Measurements from ENCODE around the gene PRRG4.
"Not testable (repeated sequence)": the region's sequence is repeated elsewhere in the genome, so short reads cannot be mapped to it uniquely, and the experiment has no call there.

PRRG4 gene

GRCh38 chr11:32831221-32831620 is 1.5 kb downstream of the PRRG4 start:
- no peak for DNase-seq

- no peak for DNase-seq
Observed at GRCh38 chr11:32833921-32834320, 4.2 kb downstream of the PRRG4 start.

DNA sequence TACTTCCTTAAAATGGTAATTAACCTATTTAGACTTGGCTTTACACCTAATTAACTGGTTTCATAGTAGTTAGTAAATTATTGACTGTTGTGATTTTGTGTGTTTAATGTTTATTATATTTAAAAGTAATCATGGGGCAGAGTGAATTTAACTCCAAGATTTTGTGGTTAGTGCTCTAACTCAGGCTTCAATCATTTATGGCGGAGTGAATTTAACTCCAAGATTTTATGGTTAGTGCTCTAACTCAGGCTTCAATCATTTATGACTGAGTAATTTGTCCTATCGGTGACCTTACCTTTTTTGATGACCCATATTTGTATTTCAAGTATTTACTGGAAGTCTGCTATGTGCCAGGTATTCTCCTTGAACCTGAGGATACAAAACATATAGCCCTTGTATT is 7.2 kb downstream of the PRRG4 start:
- DNase-seq, result no peak

DNA sequence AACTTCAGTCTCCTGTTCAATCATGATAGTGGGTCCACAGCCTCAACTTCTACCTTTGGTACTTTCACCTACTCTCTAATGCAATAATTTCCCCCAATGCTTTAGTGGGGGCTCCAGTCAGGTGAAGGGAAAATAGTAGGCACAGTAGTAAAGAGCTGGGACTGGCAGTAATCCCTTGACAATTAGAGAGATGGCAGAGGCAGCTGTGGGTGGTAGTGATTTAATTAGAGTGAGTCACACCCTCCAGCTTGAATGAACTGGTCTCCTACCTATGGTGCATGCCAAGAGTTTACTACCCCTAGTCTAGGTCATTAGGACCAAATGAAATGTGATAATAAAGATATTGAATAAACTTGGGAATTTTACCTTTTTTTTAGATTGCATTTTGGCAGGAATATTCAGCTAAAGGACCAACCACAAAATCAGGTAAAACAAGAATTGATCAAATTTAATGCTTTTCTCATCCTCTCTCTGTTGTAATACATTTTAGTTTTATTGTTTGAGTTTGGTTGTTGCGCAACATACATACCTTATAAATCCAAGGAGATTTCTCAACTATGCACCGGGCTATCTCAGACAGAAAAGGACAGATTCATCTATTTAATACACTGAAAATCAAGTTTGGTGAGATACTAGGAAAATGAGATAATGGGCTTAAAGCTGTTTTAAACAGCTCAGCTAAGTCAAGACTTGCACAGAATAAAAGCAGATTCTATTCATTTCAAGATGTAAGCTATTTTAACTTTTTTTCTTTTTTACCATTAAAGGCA is 9.0 kb downstream of the PRRG4 start:
- DNase-seq, result no peak

DNA sequence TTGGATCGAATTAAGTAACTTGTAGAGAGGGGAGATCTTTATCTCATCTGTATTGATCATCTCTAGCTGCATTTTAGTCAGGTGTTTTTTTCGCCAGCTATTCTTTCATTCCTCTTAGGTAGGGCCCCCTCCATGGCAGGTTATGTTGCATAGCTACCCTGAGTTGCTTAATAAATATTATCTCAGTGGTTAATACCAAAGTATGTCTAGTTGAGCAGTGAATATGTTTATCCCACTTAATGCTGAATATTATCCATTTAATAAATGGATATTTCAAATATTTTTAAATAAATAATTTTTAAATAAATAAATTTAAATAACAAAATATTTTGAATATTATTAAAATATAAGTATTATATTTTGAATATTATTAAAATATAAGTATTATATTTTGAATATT is 9.6 kb downstream of the PRRG4 start:
- no peak for DNase-seq

GRCh38 chr11:32840587-32840986 is 10.9 kb downstream of the PRRG4 start:
- DNase-seq, result no peak

- no peak for DNase-seq
Observed at GRCh38 chr11:32843544-32843943, 13.8 kb downstream of the PRRG4 start.

- no peak for DNase-seq
Observed at GRCh38 chr11:32847511-32847910, 17.8 kb downstream of the PRRG4 start.

DNA sequence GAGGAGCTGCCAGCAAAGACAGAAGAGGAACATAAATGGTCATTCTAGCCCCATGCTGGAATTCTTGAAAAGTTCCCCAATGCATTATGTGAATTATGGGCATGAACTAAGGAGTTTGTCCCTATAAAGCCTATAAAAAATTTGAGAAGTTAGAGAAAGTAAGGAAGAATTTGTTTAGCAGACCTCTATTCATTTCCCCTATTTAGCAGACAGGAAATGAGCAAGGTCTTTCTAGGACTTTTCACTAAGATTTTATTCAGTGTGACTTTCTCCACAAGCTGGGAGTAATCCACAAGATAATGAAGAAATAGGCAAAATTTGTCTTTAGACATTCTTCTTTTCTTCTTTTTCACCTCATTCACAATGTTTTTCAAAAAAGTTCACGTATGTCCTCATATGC is 20.0 kb downstream of the PRRG4 start:
- no peak for DNase-seq

GRCh38 chr11:32851251-32851650 is 21.5 kb downstream of the PRRG4 start:
- DNase-seq, result no peak

GRCh38 chr11:32852207-32852606 is 22.5 kb downstream of the PRRG4 start:
- DNase-seq, result no peak

- DNase-seq, result no peak
Observed at GRCh38 chr11:32855601-32856000, 25.9 kb downstream of the PRRG4 start.

- no peak for DNase-seq
Observed at GRCh38 chr11:32858731-32859130, 29.0 kb downstream of the PRRG4 start.

GRCh38 chr11:32861850-32862577 is 32.3 kb downstream of the PRRG4 start:
- DNase-seq, result no peak

DNA sequence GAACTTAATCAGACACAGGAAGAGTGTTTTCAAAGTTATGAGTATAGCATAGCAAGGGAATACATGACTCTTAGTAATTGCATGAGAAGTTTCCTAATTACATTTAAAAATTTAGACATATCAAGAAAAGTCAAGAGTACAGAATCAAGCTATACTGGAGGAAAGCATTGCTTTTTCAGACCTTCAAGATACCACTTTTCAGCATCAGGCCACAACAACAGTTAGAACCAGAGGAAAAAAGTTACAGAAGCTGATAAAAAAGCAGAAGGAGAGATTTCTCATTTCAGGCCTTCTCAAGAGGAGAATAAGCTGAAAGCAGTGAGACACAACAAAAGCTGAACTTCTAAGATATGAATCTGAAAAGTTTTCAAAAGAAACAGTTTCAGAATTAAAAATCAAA is 34.8 kb downstream of the PRRG4 start:
- no peak for DNase-seq

DNA sequence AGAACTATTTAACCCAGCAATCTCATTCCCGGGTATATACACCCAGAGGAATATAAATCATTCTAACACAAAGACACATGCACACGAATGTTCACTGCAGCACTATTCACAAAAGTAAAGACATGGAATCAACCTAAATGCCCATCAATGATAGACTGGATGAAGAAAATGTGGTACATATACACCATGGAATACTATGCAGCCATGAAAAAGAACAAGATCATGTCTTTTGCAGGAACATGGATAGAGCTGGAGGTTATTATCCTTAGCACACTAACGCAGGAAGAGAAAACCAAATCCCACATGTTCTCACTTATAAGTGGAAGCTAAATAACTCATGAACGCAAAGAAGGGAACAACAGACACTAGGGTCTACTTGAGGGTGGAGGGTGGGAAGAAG is 39.0 kb downstream of the PRRG4 start:
- not testable (repeated sequence) for DNase-seq

DNA sequence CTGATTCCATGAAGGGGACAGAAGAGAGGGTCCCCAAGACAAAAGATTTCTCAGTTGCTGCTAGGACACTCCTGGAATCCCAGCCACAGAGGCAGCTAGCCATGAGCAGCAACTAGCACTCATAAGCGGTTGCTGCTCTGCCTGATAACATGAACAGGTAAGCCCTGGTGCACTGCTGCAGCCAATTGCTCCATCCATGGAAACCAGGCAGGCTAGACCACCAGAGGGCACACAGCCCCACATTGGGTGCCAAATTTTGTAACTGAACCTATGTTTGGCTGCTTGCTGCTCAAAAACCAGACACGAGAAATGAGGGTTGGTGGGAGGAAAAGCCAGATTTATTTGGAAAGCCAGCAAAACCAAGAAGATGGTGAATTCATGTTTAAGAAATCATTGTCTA is 40.9 kb downstream of the PRRG4 start:
- no peak for DNase-seq

GRCh38 chr11:32874132-32874531 is 44.4 kb downstream of the PRRG4 start:
- DNase-seq, result no peak

GRCh38 chr11:32881286-32881685 is 51.6 kb downstream of the PRRG4 start:
- no peak for DNase-seq

- no peak for DNase-seq
Observed at GRCh38 chr11:32883421-32883820, 53.7 kb downstream of the PRRG4 start.

DNA sequence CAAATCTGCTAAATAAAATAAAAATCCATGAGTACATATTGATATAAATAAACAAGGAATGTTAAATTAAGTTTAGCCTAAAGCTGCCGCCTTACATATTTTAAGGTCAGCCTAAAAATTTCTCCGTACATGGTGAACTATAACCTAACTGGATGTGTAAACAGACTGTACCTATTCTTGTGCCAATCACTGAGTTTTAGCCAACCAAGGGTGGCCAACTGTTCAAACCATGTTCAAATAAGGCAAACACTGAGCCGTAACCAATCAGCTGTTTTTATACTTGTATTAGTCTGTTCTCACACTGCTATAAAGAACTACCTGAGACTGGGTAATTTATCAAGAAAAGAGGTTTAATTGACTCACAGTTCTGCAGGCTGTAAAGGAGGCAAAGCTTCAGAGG is 54.3 kb downstream of the PRRG4 start:
- DNase-seq, result no peak

DNA sequence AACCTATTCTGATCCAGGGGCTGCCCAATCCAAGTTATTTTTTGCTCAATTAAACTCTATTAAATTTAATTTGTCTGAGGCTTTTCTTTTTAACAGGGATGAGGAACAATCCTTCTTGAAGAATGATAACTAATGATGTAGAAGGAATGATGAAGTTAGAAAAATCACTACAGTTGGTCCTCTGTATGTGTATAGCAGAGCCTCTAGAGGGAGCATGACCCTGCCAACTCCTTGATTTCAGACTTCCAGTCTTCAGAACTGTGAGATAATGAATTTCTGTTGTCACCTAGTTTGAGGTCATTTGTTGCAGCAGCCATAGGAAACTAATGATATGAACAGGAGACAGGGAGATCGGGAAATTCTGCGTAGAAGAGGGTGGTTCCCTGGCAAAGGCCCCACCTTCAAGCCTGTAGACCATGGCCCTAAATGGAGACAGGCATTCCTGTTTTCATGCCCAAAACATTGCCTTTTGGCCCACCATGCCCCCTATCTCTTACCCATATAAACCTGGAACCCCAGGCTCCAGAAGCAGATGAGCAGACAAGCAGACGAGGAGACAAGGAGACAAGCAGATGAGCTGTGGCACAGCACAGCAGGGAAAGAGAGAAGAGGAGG is 55.1 kb downstream of the PRRG4 start:
- DNase-seq, result no peak

DNA sequence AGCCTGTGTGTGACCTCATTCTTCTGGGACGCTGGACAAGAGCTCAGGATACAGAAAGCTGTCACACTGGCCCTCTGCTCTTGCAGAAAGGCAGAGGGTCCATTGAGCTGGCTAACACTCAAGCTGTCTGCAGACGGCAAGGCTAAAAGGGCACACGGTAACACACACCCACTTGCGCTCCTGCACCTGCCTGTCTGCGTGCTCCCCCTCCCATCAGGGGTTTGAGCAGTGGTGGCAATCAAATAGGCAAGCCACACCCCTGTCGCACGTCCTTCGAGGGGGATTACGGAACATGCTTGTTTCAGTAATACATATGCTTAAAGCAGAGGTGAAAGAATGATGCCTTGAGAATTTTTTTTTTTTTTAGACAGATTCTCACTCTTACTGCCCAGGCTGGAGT is 55.8 kb downstream of the PRRG4 start:
- DNase-seq, result no peak

DNA sequence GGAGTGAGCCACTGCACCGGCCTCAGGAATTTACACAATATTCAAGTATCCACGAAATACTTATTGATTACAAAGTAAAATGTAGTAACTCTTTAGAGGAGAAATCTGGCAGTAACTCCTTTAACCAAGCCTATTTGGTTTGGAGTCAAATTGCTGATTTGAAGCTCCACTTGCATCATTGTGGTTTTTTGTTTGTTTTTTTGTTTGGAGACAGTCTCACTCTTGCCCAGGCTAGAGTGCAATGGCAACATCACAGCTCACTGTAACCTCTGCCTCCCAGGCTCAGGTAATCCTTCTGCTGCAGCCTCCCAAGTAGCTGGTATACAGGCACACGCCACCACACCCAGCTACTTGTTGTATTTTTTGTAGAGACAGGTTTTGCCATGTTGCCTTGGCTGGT is 56.5 kb downstream of the PRRG4 start:
- DNase-seq, result no peak
